Measurements from ENCODE around the gene SLC9A4.

The SLC9A4 gene

GRCh38 chr2:102460467-102460866, 12.6 kb upstream of the SLC9A4 start:
- H3K4me1 ChIP-seq (ENCODE audit: control insufficient read depth, insufficient read depth, low read length) = no peaks in the 10 kb centered on the region
- H3K27ac ChIP-seq (ENCODE audit: low read depth, low read length) = no peak overlapping the region
- no peaks in the 10 kb centered on the region for H3K36me3 ChIP-seq (ENCODE audit: control insufficient read depth, insufficient read depth, low read length)
- H3K9ac ChIP-seq (ENCODE audit: low read length) = no peak overlapping the region
- H3K27me3 ChIP-seq (ENCODE audit: control insufficient read depth, insufficient read depth, low read length) = no peaks in the 10 kb centered on the region
- no peaks in the 10 kb centered on the region for H3K9me3 ChIP-seq (ENCODE audit: control insufficient read depth, insufficient read depth, low read depth, low read length)
- H3K4me3 ChIP-seq (ENCODE audit: low read depth, low read length) = no peak overlapping the region

DNA sequence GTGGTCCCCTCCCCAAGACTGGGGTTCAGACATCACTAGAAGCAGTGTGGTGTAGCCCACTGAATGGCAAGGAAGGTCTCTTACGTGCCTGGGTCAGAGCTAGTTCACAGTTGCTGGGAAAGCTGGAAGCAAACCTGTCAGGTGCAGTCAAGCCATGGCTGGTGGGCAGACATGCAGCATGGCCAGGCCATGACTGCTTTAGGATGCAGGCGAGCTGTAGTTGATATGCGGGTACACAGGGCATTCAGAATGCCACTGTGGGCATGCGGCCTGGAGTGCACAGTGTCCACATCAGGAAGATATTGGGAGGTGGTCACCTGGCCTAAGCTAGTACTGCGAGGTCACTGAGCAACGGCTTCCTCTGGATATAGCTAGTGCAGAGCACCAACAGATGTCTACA, 11.8 kb upstream of the SLC9A4 start:
- Histone ChIP-seq H3K36me3 (ENCODE audit: control insufficient read depth, insufficient read depth, low read length) (no peaks in the 10 kb centered on the region), H3K27me3 (ENCODE audit: control insufficient read depth, insufficient read depth, low read length) (no peaks in the 10 kb centered on the region), H3K4me3 (ENCODE audit: low read depth, low read length) (no peak overlapping the region), H3K9me3 (ENCODE audit: control insufficient read depth, insufficient read depth, low read depth, low read length) (no peaks in the 10 kb centered on the region), H3K4me1 (ENCODE audit: control insufficient read depth, insufficient read depth, low read length) (no peaks in the 10 kb centered on the region), H3K27ac (ENCODE audit: low read depth, low read length) (no peak overlapping the region), H3K9ac (ENCODE audit: low read length) (no peak overlapping the region)

- H3K36me3 ChIP-seq (ENCODE audit: control insufficient read depth, insufficient read depth, low read length) = no peaks in the 10 kb centered on the region
- H3K27me3 ChIP-seq (ENCODE audit: control insufficient read depth, insufficient read depth, low read length) = no peaks in the 10 kb centered on the region
- no peak overlapping the region for H3K9ac ChIP-seq (ENCODE audit: low read length)
- no peaks in the 10 kb centered on the region for H3K4me1 ChIP-seq (ENCODE audit: control insufficient read depth, insufficient read depth, low read length)
- no peak overlapping the region for H3K27ac ChIP-seq (ENCODE audit: low read depth, low read length)
- H3K4me3 ChIP-seq (ENCODE audit: low read depth, low read length) = no peak overlapping the region
- no peaks in the 10 kb centered on the region for H3K9me3 ChIP-seq (ENCODE audit: control insufficient read depth, insufficient read depth, low read depth, low read length)
Observed at GRCh38 chr2:102463160-102463559, 9.9 kb upstream of the SLC9A4 start.

- no peak overlapping the region for H3K9ac ChIP-seq (ENCODE audit: low read length)
- H3K27ac ChIP-seq (ENCODE audit: low read depth, low read length) = no peak overlapping the region
- no peaks in the 10 kb centered on the region; the same call in 1 of the 2 replicates for H3K9me3 ChIP-seq (ENCODE audit: control insufficient read depth, insufficient read depth, low read depth, low read length)
- no peaks in the 10 kb centered on the region for H3K27me3 ChIP-seq (ENCODE audit: control insufficient read depth, insufficient read depth, low read length)
- no peak overlapping the region for H3K4me3 ChIP-seq (ENCODE audit: low read depth, low read length)
- H3K36me3 ChIP-seq (ENCODE audit: control insufficient read depth, insufficient read depth, low read length) = no peaks in the 10 kb centered on the region
- no peaks in the 10 kb centered on the region for H3K4me1 ChIP-seq (ENCODE audit: control insufficient read depth, insufficient read depth, low read length)
Observed at GRCh38 chr2:102470168-102470567, 2.9 kb upstream of the SLC9A4 start.

- no peaks in the 10 kb centered on the region for H3K4me1 ChIP-seq (ENCODE audit: control insufficient read depth, insufficient read depth, low read length)
- H3K27ac ChIP-seq (ENCODE audit: low read depth, low read length) = no peak overlapping the region
- no peaks in the 10 kb centered on the region for H3K27me3 ChIP-seq (ENCODE audit: control insufficient read depth, insufficient read depth, low read length)
- H3K9me3 ChIP-seq (ENCODE audit: control insufficient read depth, insufficient read depth, low read depth, low read length) = no peaks in the 10 kb centered on the region; the same call in 1 of the 2 replicates
- no peaks in the 10 kb centered on the region for H3K36me3 ChIP-seq (ENCODE audit: control insufficient read depth, insufficient read depth, low read length)
- H3K4me3 ChIP-seq (ENCODE audit: low read depth, low read length) = no peak overlapping the region
- H3K9ac ChIP-seq (ENCODE audit: low read length) = no peak overlapping the region
Observed at GRCh38 chr2:102473631-102474030, 605 bp downstream of the SLC9A4 start.

GRCh38 chr2:102474785-102475184, 1.8 kb downstream of the SLC9A4 start:
- no peaks in the 10 kb centered on the region for H3K4me1 ChIP-seq (ENCODE audit: control insufficient read depth, insufficient read depth, low read length)
- H3K4me3 ChIP-seq (ENCODE audit: low read depth, low read length) = no peak overlapping the region
- H3K9ac ChIP-seq (ENCODE audit: low read length) = no peak overlapping the region
- H3K9me3 ChIP-seq (ENCODE audit: control insufficient read depth, insufficient read depth, low read depth, low read length) = no peaks in the 10 kb centered on the region
- no peaks in the 10 kb centered on the region for H3K36me3 ChIP-seq (ENCODE audit: control insufficient read depth, insufficient read depth, low read length)
- H3K27me3 ChIP-seq (ENCODE audit: control insufficient read depth, insufficient read depth, low read length) = no peaks in the 10 kb centered on the region
- H3K27ac ChIP-seq (ENCODE audit: low read depth, low read length) = no peak overlapping the region

GRCh38 chr2:102478686-102479470, 5.9 kb downstream of the SLC9A4 start:
- Histone ChIP-seq H3K9me3 (ENCODE audit: control insufficient read depth, insufficient read depth, low read depth, low read length) (no peaks in the 10 kb centered on the region; the same call in 1 of the 2 replicates), H3K27me3 (ENCODE audit: control insufficient read depth, insufficient read depth, low read length) (no peaks in the 10 kb centered on the region), H3K9ac (ENCODE audit: low read length) (no peak overlapping the region), H3K4me3 (ENCODE audit: low read depth, low read length) (no peak overlapping the region), H3K36me3 (ENCODE audit: control insufficient read depth, insufficient read depth, low read length) (no peaks in the 10 kb centered on the region), H3K4me1 (ENCODE audit: control insufficient read depth, insufficient read depth, low read length) (no peaks in the 10 kb centered on the region), H3K27ac (ENCODE audit: low read depth, low read length) (no peak overlapping the region)

- no peak overlapping the region for H3K27ac ChIP-seq (ENCODE audit: low read depth, low read length)
- H3K4me1 ChIP-seq (ENCODE audit: control insufficient read depth, insufficient read depth, low read length) = no peaks in the 10 kb centered on the region
Observed at GRCh38 chr2:102480285-102481195, 7.5 kb downstream of the SLC9A4 start.

GRCh38 chr2:102481931-102482330, 8.9 kb downstream of the SLC9A4 start:
- H3K9me3 ChIP-seq (ENCODE audit: control insufficient read depth, insufficient read depth, low read depth, low read length) = no peaks in the 10 kb centered on the region; the same call in 1 of the 2 replicates
- H3K9ac ChIP-seq (ENCODE audit: low read length) = no peak overlapping the region
- H3K27ac ChIP-seq (ENCODE audit: low read depth, low read length) = no peak overlapping the region
- no peak overlapping the region for H3K4me3 ChIP-seq (ENCODE audit: low read depth, low read length)
- no peaks in the 10 kb centered on the region for H3K36me3 ChIP-seq (ENCODE audit: control insufficient read depth, insufficient read depth, low read length)
- no peaks in the 10 kb centered on the region for H3K4me1 ChIP-seq (ENCODE audit: control insufficient read depth, insufficient read depth, low read length)
- H3K27me3 ChIP-seq (ENCODE audit: control insufficient read depth, insufficient read depth, low read length) = no peaks in the 10 kb centered on the region

More at GRCh38 chr2:102480285-102481195, 7.5 kb downstream of the SLC9A4 start:
- H3K9me3 ChIP-seq (ENCODE audit: control insufficient read depth, insufficient read depth, low read depth, low read length) = no peaks in the 10 kb centered on the region; the same call in 1 of the 2 replicates
- H3K4me3 ChIP-seq (ENCODE audit: low read depth, low read length) = no peak overlapping the region
- H3K36me3 ChIP-seq (ENCODE audit: control insufficient read depth, insufficient read depth, low read length) = no peaks in the 10 kb centered on the region
- no peaks in the 10 kb centered on the region for H3K27me3 ChIP-seq (ENCODE audit: control insufficient read depth, insufficient read depth, low read length)
- no peak overlapping the region for H3K9ac ChIP-seq (ENCODE audit: low read length)

DNA sequence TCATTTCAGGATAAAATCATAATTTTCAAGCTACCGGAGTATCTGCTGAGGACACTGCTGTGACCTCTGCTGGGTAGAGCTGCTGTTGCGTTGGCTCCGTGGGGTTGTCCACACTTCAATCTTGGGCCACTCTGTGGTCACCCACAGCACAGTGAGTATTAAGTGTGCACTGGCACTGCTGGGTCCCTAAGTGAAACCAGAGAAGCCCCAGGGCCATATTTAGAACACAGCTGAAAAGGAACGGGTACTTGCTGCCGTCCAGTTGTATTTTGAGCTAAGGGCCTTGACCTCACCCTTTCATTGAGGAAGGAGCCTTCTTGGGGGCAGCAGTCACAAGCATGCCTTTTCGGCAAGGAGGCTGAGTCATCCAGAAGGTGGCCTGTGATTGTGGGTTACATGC, 10.1 kb downstream of the SLC9A4 start:
- Histone ChIP-seq H3K36me3 (ENCODE audit: control insufficient read depth, insufficient read depth, low read length) (no peaks in the 10 kb centered on the region), H3K9ac (ENCODE audit: low read length) (no peak overlapping the region), H3K27ac (ENCODE audit: low read depth, low read length) (no peak overlapping the region), H3K4me3 (ENCODE audit: low read depth, low read length) (no peak overlapping the region), H3K27me3 (ENCODE audit: control insufficient read depth, insufficient read depth, low read length) (no peaks in the 10 kb centered on the region), H3K4me1 (ENCODE audit: control insufficient read depth, insufficient read depth, low read length) (no peaks in the 10 kb centered on the region; the same call in 1 of the 2 replicates), H3K9me3 (ENCODE audit: control insufficient read depth, insufficient read depth, low read depth, low read length) (no peaks in the 10 kb centered on the region; the same call in 1 of the 2 replicates)

Data from HUES6 (cell line).